ENCODE measurements around the gene HOXA1.

Gene HOXA1

GRCh38 chr7:27094304-27095049 lies 1.3 kb downstream of the HOXA1 start:
- in situ Hi-C loops (cut with MboI; ENCODE audit: low sequenced_read_pairs), result no loop called here

DNA sequence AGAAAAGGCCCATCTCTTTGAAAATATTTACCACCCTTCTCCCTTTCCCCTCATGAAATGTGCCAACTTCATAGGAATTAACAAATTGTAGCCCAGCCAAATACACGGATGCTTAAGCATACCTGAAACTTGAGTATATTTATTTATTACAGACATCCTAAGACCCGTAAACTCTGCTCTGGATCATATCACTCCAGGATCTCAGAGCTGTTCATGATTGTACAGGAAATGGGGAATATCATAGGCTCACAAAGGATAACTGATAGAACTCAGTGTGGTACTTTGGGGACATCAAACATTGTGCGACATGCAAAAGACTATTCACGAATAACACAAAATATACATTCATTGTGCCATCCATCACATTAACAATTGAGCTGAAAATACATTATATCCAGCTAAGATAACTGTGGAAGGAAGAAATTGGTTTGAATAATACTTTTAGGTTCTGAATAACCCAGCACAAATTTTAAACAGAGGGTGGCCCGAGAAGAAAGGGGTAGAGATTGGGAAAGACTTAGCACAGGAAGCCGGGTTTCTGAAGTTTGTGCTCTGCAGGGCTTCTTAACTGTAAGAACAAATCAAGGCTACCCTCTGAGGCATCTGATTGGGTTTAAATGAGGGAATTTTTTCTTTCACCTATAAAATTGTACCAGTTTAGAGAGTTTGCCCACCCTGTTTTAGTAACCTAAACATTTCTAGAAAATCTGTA lies 2.5 kb downstream of the HOXA1 start:
- in situ Hi-C loops (cut with MboI; ENCODE audit: low sequenced_read_pairs), result no loop called here

DNA sequence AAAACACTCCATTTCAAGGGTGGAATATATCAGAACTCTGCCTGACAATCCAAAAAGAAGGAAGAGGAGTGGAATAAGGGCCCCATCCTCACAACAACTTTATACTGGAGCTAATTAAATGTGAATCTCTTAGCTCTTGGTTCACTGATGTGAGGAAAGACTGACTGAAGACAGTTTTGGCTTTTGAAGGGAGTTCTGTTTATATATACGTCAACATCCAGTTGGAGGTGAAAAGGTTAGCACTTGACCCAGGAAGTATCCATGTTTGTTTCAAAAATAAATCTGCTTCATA lies 3.0 kb downstream of the HOXA1 start:
- in situ Hi-C loops (cut with MboI; ENCODE audit: low sequenced_read_pairs), result no loop called here

- in situ Hi-C loops (cut with MboI; ENCODE audit: low sequenced_read_pairs), result no loop called here
These were observed 3.6 kb downstream of the HOXA1 start for GRCh38 chr7:27091941-27092818.

GRCh38 chr7:27091105-27091504 lies 4.7 kb downstream of the HOXA1 start:
- in situ Hi-C loops (cut with MboI; ENCODE audit: low sequenced_read_pairs), result no loop called here

GRCh38 chr7:27088002-27088922 lies 7.5 kb downstream of the HOXA1 start:
- in situ Hi-C loops (cut with MboI; ENCODE audit: low sequenced_read_pairs), result no loop called here

- in situ Hi-C loops (cut with MboI; ENCODE audit: low sequenced_read_pairs), result no loop called here
These were observed 12.2 kb downstream of the HOXA1 start for GRCh38 chr7:27083646-27084045.

DNA sequence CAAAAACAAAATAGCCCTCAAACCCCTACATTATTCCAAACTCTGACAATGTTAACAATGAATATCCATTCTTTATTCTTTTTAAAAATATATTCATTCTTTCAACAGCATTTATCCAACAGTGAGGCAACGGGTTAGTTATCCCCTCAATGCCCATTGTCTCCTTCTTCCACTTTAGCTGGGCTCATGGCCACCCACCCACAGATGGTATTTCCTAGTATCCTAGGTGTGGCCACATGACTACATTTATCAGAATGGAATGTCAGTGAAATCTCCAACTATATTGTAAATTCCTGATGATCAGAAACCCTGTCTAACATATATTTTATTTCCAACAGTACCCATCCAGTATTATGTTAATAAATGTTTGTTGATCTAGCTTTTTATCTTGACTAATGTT lies 13.6 kb downstream of the HOXA1 start:
- in situ Hi-C loops (cut with MboI; ENCODE audit: low sequenced_read_pairs), result no loop called here

- in situ Hi-C loops (cut with MboI; ENCODE audit: low sequenced_read_pairs), result no loop called here
These were observed 14.9 kb downstream of the HOXA1 start for GRCh38 chr7:27080844-27081436.

GRCh38 chr7:27079234-27079975 lies 16.4 kb downstream of the HOXA1 start:
- in situ Hi-C loops (cut with MboI; ENCODE audit: low sequenced_read_pairs), result no loop called here

DNA sequence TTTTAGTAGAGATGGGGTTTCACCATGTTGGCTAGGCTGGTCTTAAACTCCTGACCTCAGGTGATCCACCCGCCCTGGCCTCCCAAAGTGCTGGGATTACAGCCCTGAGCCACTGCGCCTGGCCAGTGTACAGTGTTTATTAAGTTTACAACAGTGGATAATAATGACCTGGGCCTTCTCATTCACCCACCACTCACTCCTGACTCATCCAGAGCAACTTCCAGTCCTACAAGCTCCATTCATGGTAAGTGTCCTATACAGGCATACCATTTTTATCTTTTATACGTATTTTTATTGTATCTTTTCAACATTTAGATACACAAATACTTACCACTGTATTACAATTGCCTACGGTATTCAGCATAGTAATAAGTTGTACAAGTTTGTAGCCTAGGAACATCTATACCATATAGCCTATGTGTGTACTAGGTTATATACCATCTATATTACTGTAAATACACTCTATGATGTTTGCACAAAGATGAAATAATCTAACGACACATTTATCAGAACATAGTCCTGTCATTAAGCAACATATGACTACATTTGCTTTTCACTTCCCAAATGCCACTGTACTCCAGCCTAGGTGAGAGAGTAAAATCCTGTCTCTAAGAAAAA lies 17.1 kb downstream of the HOXA1 start:
- in situ Hi-C loops (cut with MboI; ENCODE audit: low sequenced_read_pairs), result no loop called here

DNA sequence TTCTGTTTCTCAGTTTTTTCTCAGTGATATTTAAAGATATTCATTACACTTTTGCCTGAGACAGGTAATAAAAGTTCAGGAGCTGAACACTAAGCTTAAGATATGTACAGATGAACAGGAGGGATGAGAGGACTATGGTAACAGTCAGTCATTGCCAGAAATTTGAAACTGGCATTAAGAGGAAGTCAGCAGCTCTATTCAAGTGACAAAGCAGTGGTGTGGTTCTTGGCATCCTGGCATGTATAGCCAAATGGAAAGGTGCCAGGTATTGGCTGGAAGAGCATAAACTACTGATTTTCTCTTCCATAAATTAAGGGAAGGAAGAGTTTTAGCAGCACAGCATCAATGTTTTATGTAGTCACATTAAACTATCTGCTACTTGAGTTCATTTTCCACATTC lies 22.7 kb downstream of the HOXA1 start:
- in situ Hi-C loops (cut with MboI; ENCODE audit: low sequenced_read_pairs), result no loop called here

GRCh38 chr7:27071622-27072390 lies 24.0 kb downstream of the HOXA1 start:
- in situ Hi-C loops (cut with MboI; ENCODE audit: low sequenced_read_pairs), result no loop called here

DNA sequence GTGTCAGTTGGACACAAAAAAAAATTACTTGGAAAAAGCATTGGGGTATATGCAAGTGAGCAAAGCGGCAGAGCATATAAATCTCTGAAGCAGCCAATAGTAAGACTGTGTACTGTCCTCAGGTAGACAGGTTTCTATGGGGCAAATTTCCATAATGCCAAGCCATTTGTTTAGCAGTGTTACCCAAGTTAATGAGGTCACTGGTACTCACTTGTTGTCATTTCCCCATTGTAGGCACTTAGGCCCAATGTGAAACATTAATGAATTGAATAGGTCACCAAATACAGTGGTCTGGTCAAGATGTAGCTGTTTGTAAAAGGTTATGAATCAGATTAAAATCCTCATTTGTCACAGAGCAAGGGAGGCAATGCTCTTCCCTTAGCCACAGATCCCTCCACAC lies 27.5 kb downstream of the HOXA1 start:
- in situ Hi-C loops (cut with MboI; ENCODE audit: low sequenced_read_pairs), result no loop called here

- in situ Hi-C loops (cut with MboI; ENCODE audit: low sequenced_read_pairs), result no loop called here
These were observed 29.7 kb downstream of the HOXA1 start for GRCh38 chr7:27066148-27066547.

DNA sequence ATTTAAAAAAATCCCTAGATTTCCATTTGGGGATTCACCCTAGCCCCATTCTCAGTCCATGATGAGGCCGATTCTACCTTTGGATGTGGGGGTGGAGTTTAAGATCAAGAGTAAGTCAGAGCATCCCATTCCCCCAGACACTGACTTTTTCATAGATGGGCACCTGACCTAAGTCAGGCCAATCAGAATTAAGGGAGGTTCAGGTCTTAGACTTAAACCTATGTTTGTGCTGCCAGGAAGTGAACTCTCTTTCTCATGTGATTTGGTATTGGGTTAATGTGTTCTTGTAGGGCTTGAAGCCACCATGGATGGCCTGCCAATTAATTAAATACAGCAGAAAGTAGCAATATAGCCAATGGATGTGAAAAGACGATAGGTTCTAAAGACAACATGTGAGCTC lies 30.1 kb downstream of the HOXA1 start:
- in situ Hi-C loops (cut with MboI; ENCODE audit: low sequenced_read_pairs), result no loop called here

- in situ Hi-C loops (cut with MboI; ENCODE audit: low sequenced_read_pairs), result no loop called here
These were observed 31.1 kb downstream of the HOXA1 start for GRCh38 chr7:27064661-27065060.

DNA sequence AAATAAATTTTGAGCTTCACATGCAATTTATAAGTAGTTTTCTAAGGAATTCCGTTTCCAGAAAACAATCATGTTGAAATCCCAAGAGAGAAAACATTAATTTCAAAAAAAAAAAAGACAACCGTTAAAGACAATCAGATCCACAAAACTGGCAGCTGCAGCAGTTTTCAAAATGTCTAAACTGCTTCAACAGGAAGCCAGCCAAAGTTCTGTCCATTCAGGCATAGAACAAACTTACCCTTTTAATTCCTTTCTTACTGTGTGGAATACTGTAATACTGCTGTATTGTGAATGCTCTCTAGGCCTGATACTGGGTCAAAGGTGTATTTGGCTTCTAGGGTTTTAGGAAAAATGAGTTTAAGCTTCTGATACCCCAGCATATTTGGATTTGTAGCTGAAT lies 31.6 kb downstream of the HOXA1 start:
- in situ Hi-C loops (cut with MboI; ENCODE audit: low sequenced_read_pairs), result no loop called here

- in situ Hi-C loops (cut with MboI; ENCODE audit: low sequenced_read_pairs), result no loop called here
These were observed 32.9 kb downstream of the HOXA1 start for GRCh38 chr7:27062946-27063345.

Measured in HL-60/S4 treated with phorbol 12-myristate 13-acetate at 8.2 ng/mL for 4 days and 3 days (cell line).